Liver (tissue), 9 donors: ENCODE measurements around the gene GALNT17. TPM values are rescaled to one million over a fixed set of nuclear protein-coding genes. Genes with fewer than 3 reads are reported as not detected.
"Not testable (repeated sequence)": the region's sequence is repeated elsewhere in the genome, so short reads cannot be mapped to it uniquely, and the experiment has no call there.

Source experiments
- DNase-seq: peaks from one replicate; pipeline ENCODE4 v3.0.0-alpha.2; 2017; ENCODE audit warnings: low spot score
- H3K27ac ChIP-seq, 2 donors: one replicate each; pipeline ENCODE4 v1.7.0; 2013; ENCODE audit warnings: inconsistent platforms in 2 of 2, low read length in 2 of 2, control low read depth in 1 of 2, low read depth in 1 of 2, mild to moderate bottlenecking in 1 of 2
- H3K27me3 ChIP-seq, 4 donors: one replicate each; pipeline versions ENCODE4 v1.6.1 to v1.7.0; 2013; ENCODE audit warnings: low read length in 3 of 4, inconsistent platforms in 1 of 4, mild to moderate bottlenecking in 1 of 4, moderate library complexity in 1 of 4; ENCODE audit not compliant: control insufficient read depth in 4 of 4, insufficient read depth in 4 of 4
- H3K36me3 ChIP-seq, 4 donors: one replicate each; pipeline versions ENCODE4 v1.6.1 to v1.7.0; 2013; ENCODE audit warnings: low read length in 3 of 4, mild to moderate bottlenecking in 3 of 4, low read depth in 1 of 4, moderate library complexity in 1 of 4; ENCODE audit not compliant: control insufficient read depth in 4 of 4, insufficient read depth in 3 of 4
- H3K4me1 ChIP-seq, 4 donors: one replicate each; pipeline versions ENCODE4 v1.6.1 to v1.7.0; 2013; ENCODE audit warnings: low read length in 3 of 4, mild to moderate bottlenecking in 3 of 4, moderate library complexity in 1 of 4; ENCODE audit not compliant: control insufficient read depth in 4 of 4, insufficient read depth in 4 of 4
- H3K4me3 ChIP-seq, 3 donors: one replicate each; pipeline versions ENCODE4 v1.6.1 to v1.7.0; 2013; ENCODE audit warnings: low read length in 3 of 3, control low read depth in 1 of 3, low read depth in 1 of 3, mild to moderate bottlenecking in 1 of 3
- H3K9ac ChIP-seq, 2 donors: one replicate each; pipeline ENCODE4 v1.7.0; 2013; ENCODE audit warnings: low read length in 2 of 2, mild to moderate bottlenecking in 2 of 2, moderate library complexity in 2 of 2, control low read depth in 1 of 2, low read depth in 1 of 2
- H3K9me3 ChIP-seq, 4 donors: one replicate each; pipeline versions ENCODE4 v1.6.1 to v1.7.0; 2013; ENCODE audit warnings: low read length in 3 of 4; ENCODE audit not compliant: control insufficient read depth in 4 of 4
- ATF3 ChIP-seq: IDR thresholded peaks from 2 replicates; pipeline ENCODE4 v1.6.1; 2016; ENCODE audit warnings: antibody characterized with exemption
- EGR1 ChIP-seq, 2 donors: IDR thresholded peaks; 2 replicates each; pipeline ENCODE4 v1.6.1; 2016 to 2018; ENCODE audit warnings: antibody characterized with exemption in 2 of 2, low read depth in 2 of 2
- FOXA2 ChIP-seq: IDR thresholded peaks from 2 replicates; pipeline ENCODE4 v1.6.1; 2016; ENCODE audit warnings: antibody characterized with exemption
- GABPA ChIP-seq, 2 donors: IDR thresholded peaks in 1 of 2; conservative IDR thresholded peaks in 1 of 2; 2 replicates each; pipeline ENCODE4 v1.6.1; 2016; ENCODE audit warnings: antibody characterized with exemption in 2 of 2, mild to moderate bottlenecking in 1 of 2, moderate library complexity in 1 of 2
- HNF4A ChIP-seq, 2 donors: conservative IDR thresholded peaks; 2 replicates each; pipeline ENCODE4 v1.6.1; 2016; ENCODE audit warnings: antibody characterized with exemption in 2 of 2, mild to moderate bottlenecking in 2 of 2
- HNF4G ChIP-seq: IDR thresholded peaks from 2 replicates; pipeline ENCODE4 v1.6.1; 2016; ENCODE audit warnings: antibody characterized with exemption
- JUND ChIP-seq, 2 donors: IDR thresholded peaks; 2 replicates each; pipeline ENCODE4 v1.6.1; 2016; ENCODE audit warnings: antibody characterized with exemption in 2 of 2
- NR2F2 ChIP-seq: IDR thresholded peaks from 2 replicates; pipeline ENCODE4 v1.6.1; 2016; ENCODE audit warnings: antibody characterized with exemption
- REST ChIP-seq: IDR thresholded peaks from 2 replicates; pipeline ENCODE4 v1.6.1; 2016; ENCODE audit warnings: antibody characterized with exemption, mild to moderate bottlenecking
- RXRA ChIP-seq, 2 donors: IDR thresholded peaks; 2 replicates each; pipeline ENCODE4 v1.6.1; 2017 to 2018; ENCODE audit warnings: antibody characterized with exemption in 2 of 2, mild to moderate bottlenecking in 1 of 2
- SP1 ChIP-seq: IDR thresholded peaks from 2 replicates; pipeline ENCODE4 v1.6.1; 2018; ENCODE audit warnings: antibody characterized with exemption, mild to moderate bottlenecking
- TAF1 ChIP-seq: conservative IDR thresholded peaks from 2 replicates; pipeline ENCODE4 v1.6.1; 2016; ENCODE audit warnings: antibody characterized with exemption, mild to moderate bottlenecking
- YY1 ChIP-seq: IDR thresholded peaks from 2 replicates; pipeline ENCODE4 v1.6.1; 2016; ENCODE audit warnings: antibody characterized with exemption, mild to moderate bottlenecking
- ZBTB33 ChIP-seq: IDR thresholded peaks from 2 replicates; pipeline ENCODE4 v1.6.1; 2016; ENCODE audit warnings: antibody characterized with exemption
- WGBS: extraction: QIAGEN DNeasy Blood & Tissue Kit; methylation state at CpG from one replicate; pipeline ENCODE4 v1.1.7; 2013; 5-methylcytosine and 5-hydroxymethylcytosine counted together
- polyA plus RNA-seq, 2 donors: library from polyadenylated mRNA; stranded (reverse) in 1 of 2; unstranded in 1 of 2; fragments of 200-250 nt in 1 of 2; fragments of >200 nt in 1 of 2; fragmentation: Nextera tagmentation in 1 of 2; extraction: Ambion mirVana in 1 of 2; gene quantifications; one replicate each; pipeline versions ENCODE4 v1.2.1 to v1.2.3, GENCODE V29; 2013 to 2015
- total RNA-seq, 2 donors: library from RNA; depleted of rRNA; stranded (reverse); fragments of >200 nt; gene quantifications; one replicate each; pipeline ENCODE4 v1.2.3, GENCODE V29; 2014
- donor health status: healthy.
- donor health status: healthy.
- donor health status: healthy.
- donor health status: healthy.
- donor health status: healthy.

GALNT17 gene
- total and polyA plus RNA-seq, 4 donors, result 0.10 to 0.42 (median 0.37) TPM; not detected in 1

DNA sequence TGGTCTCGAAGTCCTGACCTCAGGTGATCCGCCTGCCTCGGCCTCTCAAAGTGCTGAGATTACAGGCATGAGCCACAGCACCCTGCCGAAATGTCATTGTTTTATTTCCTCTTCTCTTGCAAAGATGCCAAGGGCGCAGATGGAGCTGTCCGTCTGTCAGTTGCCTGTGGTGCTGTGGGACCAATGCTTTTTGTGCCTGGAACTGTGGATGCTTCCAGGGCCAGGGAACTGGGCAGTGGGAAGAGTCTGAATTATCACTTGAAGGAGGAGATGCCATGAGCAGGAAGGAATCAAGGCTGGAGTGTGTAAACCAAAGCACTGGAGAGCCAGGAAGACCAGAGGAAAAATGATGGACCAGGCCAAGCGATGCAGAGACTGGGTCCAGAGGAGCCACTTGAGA lies 459.9 kb downstream of the GALNT17 start:
- no peak overlapping the region for H3K4me3 ChIP-seq
- H3K27ac ChIP-seq, result no peak overlapping the region
- 92% methylated on average over 7 of the region's 7 CpGs for WGBS
- H3K27me3 ChIP-seq, result no peaks in the 10 kb centered on the region
- no peak overlapping the region for H3K9ac ChIP-seq
- no peak for TF ChIP-seq RXRA (IDR thresholded peaks at IDR 0.05)
- TF ChIP-seq EGR1 (IDR thresholded peaks at IDR 0.05; ENCODE audit: low read depth in 2 of 2), result no peak
- TF ChIP-seq YY1, result no peak
- no peak for TF ChIP-seq FOXA2
- TF ChIP-seq HNF4A (conservative IDR thresholded peaks at IDR 0.05), result no peak
- TF ChIP-seq TAF1, result no peak
- no peak for TF ChIP-seq REST
- no peak for TF ChIP-seq ZBTB33
- no peak for TF ChIP-seq SP1
- no peak for TF ChIP-seq NR2F2
- DNase-seq, result no peak
- no peaks in the 10 kb centered on the region for H3K36me3 ChIP-seq
- H3K9me3 ChIP-seq, result peaks cover 0 to 8% (median 2%) of the 10 kb centered on the region in 4 donors
- no peaks in the 10 kb centered on the region for H3K4me1 ChIP-seq

DNA sequence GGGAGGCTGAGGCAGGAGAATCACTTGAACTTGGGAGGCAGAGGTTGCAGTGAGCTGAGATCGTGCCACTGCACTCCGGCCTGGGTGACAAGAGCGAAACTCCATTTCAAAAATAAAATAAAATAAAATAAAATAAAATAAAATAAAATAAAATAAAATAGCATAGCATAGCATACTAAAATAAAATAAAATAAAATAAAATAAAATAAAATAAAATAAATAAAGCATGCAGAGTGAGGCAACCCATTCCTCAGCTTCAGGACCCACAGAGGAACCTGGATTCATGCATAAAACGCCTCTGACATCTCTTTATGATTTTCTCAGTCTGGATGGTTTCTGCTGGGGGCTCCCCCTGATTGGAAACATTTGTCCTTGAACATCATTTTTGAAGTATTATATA lies 460.4 kb downstream of the GALNT17 start:
- H3K4me1 ChIP-seq, H3K9ac ChIP-seq, DNase-seq, H3K27ac ChIP-seq, H3K9me3 ChIP-seq, H3K27me3 ChIP-seq, H3K4me3 ChIP-seq, H3K36me3 ChIP-seq: not testable (repeated sequence)
- 84% methylated on average over 4 of the region's 4 CpGs for WGBS

DNA sequence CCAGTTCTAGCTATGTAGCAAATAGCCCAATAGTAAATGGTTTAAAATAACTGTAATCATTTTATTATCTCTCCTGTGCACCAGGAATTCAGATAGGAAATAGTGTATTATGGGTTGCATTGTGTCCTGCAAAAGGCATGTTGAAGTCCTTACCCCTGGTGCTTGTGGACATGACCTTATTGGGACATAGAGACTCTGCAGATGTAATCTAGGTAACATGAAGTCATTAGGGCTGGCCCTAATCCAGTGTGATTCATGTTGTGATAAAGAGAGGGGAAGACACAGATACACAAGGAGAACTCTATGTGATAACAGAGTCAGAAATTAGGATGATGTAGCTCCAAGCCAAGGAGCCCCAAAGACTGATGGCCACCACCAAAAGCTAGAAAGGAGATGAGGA lies 462.8 kb downstream of the GALNT17 start:
- Histone ChIP-seq H3K9ac (no peak overlapping the region), H3K36me3 (no peaks in the 10 kb centered on the region), H3K27me3 (no peaks in the 10 kb centered on the region), H3K9me3 (no peaks in the 10 kb centered on the region), H3K4me3 (no peak overlapping the region), H3K4me1 (no peaks in the 10 kb centered on the region), H3K27ac (no peak overlapping the region)
- TF ChIP-seq EGR1 (IDR thresholded peaks at IDR 0.05; ENCODE audit: low read depth in 2 of 2), result no peak
- no peak for TF ChIP-seq FOXA2
- TF ChIP-seq GABPA (IDR thresholded peaks at IDR 0.05 in 1 of 2, conservative IDR thresholded peaks at IDR 0.05 in 1 of 2), result no peak
- no peak for TF ChIP-seq HNF4G
- no peak for TF ChIP-seq ATF3
- no peak for TF ChIP-seq HNF4A (conservative IDR thresholded peaks at IDR 0.05)
- TF ChIP-seq JUND (IDR thresholded peaks at IDR 0.05), result no peak
- no peak for DNase-seq
